ENCODE results near the gene HIRIP3.

- TF ChIP-seq EZH2phosphoT487 (IDR thresholded peaks at IDR 0.05; ENCODE audit: low read length): no peak
- TF ChIP-seq CTCF (IDR thresholded peaks at IDR 0.05; ENCODE audit: low read length): no peak
- no peak for TF ChIP-seq EZH2 (optimal IDR thresholded peaks at IDR 0.05; ENCODE audit: low read depth, low read length)
Observed at GRCh38 chr16:29962344-29962994, 32.9 kb downstream of the HIRIP3 start.
